ENCODE data around the gene SLC2A6. TPM values are rescaled to one million over a fixed set of nuclear protein-coding genes. Genes with fewer than 3 reads are reported as not detected.

The SLC2A6 gene
- total RNA-seq, 3 donors from 2014 or later = 1.8 to 2.0 (median 1.8) TPM

- intact Hi-C loops (cut with DNase I; ENCODE audit: low total_unique reads) = no loop called here
- Histone ChIP-seq H3K4me1 (no peaks in the 10 kb centered on the region), H3K27me3 (peaks cover 0 to 7% of the 10 kb centered on the region in 2 donors), H3K36me3 (no peaks in the 10 kb centered on the region), H3K27ac (no peak overlapping the region), H3K4me3 (no peak overlapping the region), H3K9me3 (no peaks in the 10 kb centered on the region)
- no peak for DNase-seq (ENCODE audit: low spot score in 2 of 2)
- no peak for TF ChIP-seq POLR2A (IDR thresholded peaks at IDR 0.05)
- no peak for TF ChIP-seq POLR2AphosphoS5 (IDR thresholded peaks at IDR 0.05)
- TF ChIP-seq, protein P1, sequence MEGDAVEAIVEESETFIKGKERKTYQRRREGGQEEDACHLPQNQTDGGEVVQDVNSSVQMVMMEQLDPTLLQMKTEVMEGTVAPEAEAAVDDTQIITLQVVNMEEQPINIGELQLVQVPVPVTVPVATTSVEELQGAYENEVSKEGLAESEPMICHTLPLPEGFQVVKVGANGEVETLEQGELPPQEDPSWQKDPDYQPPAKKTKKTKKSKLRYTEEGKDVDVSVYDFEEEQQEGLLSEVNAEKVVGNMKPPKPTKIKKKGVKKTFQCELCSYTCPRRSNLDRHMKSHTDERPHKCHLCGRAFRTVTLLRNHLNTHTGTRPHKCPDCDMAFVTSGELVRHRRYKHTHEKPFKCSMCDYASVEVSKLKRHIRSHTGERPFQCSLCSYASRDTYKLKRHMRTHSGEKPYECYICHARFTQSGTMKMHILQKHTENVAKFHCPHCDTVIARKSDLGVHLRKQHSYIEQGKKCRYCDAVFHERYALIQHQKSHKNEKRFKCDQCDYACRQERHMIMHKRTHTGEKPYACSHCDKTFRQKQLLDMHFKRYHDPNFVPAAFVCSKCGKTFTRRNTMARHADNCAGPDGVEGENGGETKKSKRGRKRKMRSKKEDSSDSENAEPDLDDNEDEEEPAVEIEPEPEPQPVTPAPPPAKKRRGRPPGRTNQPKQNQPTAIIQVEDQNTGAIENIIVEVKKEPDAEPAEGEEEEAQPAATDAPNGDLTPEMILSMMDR (IDR thresholded peaks at IDR 0.05) = no peak
Measured at GRCh38 chr9:133518200-133518599, 39.3 kb upstream of the SLC2A6 start.

- no peaks in the 10 kb centered on the region for H3K9me3 ChIP-seq
- DNase-seq (ENCODE audit: low spot score in 2 of 2) = no peak
- peaks cover 0 to 7% of the 10 kb centered on the region in 2 donors for H3K27me3 ChIP-seq
- H3K36me3 ChIP-seq = no peaks in the 10 kb centered on the region
- H3K4me1 ChIP-seq = no peaks in the 10 kb centered on the region
- H3K27ac ChIP-seq = no peak overlapping the region
- H3K4me3 ChIP-seq = no peak overlapping the region
- TF ChIP-seq, protein P1 (IDR thresholded peaks at IDR 0.05) = no peak
- TF ChIP-seq POLR2AphosphoS5 (IDR thresholded peaks at IDR 0.05) = no peak
- intact Hi-C loops (cut with DNase I; ENCODE audit: low total_unique reads) = no loop called here
Measured at GRCh38 chr9:133517711-133518110, 38.8 kb upstream of the SLC2A6 start.

GRCh38 chr9:133516961-133517350 is 38.1 kb upstream of the SLC2A6 start:
- Histone ChIP-seq H3K4me1 (no peaks in the 10 kb centered on the region), H3K27ac (no peak overlapping the region), H3K4me3 (no peak overlapping the region), H3K27me3 (peaks cover 0 to 7% of the 10 kb centered on the region in 2 donors), H3K9me3 (no peaks in the 10 kb centered on the region), H3K36me3 (no peaks in the 10 kb centered on the region)
- DNase-seq (ENCODE audit: low spot score in 2 of 2) = no peak
- TF ChIP-seq POLR2AphosphoS5 (IDR thresholded peaks at IDR 0.05) (no peak), POLR2A (IDR thresholded peaks at IDR 0.05) (no peak)
- TF ChIP-seq, protein P1 (IDR thresholded peaks at IDR 0.05) = no peak
- intact Hi-C loops (cut with DNase I; ENCODE audit: low total_unique reads) = no loop called here

DNA sequence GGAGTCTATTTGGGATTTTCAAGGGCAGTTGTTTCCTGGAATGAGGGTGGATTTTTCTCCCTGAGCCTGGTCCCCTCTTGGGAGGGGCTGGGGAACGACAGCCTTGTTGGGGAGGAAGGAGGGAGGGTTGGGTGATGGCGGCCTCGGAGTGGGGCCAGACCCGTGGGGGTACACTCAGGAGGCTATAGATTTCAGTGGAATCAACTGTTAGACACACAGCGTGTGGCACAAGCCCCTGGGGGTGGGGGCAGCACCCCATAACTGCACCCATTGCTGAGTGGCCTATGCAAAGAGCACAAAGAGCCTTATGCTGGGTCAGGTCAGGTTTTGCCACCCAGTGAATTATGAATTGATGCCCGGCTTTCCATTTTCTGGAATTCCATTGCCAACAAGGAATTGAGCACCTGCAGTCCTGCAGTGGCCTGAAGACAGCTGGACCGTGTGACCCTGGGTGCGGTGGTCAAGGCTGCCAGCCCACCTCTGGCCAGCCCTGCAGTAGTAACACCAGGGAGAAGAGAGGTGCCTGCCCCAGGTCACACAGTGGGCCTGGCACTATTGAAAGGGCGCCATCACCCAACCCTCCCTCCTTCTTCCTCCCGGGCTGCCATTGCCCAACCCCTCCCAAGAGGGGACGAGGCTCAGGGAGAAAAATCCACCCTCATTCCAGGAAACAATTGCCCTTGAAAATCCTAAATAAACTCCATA is 37.5 kb upstream of the SLC2A6 start:
- no peak overlapping the region for H3K27ac ChIP-seq
- H3K27me3 ChIP-seq = peaks cover 0 to 7% of the 10 kb centered on the region in 2 donors
- H3K4me3 ChIP-seq = no peak overlapping the region
- intact Hi-C loops (cut with DNase I; ENCODE audit: low total_unique reads) = no loop called here
- DNase-seq (ENCODE audit: low spot score in 2 of 2) = no peak
- no peaks in the 10 kb centered on the region for H3K4me1 ChIP-seq
- no peaks in the 10 kb centered on the region for H3K9me3 ChIP-seq
- TF ChIP-seq POLR2A (IDR thresholded peaks at IDR 0.05) (no peak), POLR2AphosphoS5 (IDR thresholded peaks at IDR 0.05) (no peak)
- TF ChIP-seq, protein P1 (IDR thresholded peaks at IDR 0.05) = no peak
- H3K36me3 ChIP-seq = no peaks in the 10 kb centered on the region

GRCh38 chr9:133515615-133516255 is 36.8 kb upstream of the SLC2A6 start:
- no peak for DNase-seq (ENCODE audit: low spot score in 2 of 2)
- TF ChIP-seq, protein P1 (IDR thresholded peaks at IDR 0.05) = no peak
- TF ChIP-seq POLR2AphosphoS5 (IDR thresholded peaks at IDR 0.05) (no peak), POLR2A (IDR thresholded peaks at IDR 0.05) (no peak)
- H3K27ac ChIP-seq = no peak overlapping the region
- peaks cover 0 to 7% of the 10 kb centered on the region in 2 donors for H3K27me3 ChIP-seq
- H3K9me3 ChIP-seq = no peaks in the 10 kb centered on the region
- intact Hi-C loops (cut with DNase I; ENCODE audit: low total_unique reads) = no loop called here
- no peaks in the 10 kb centered on the region for H3K36me3 ChIP-seq
- H3K4me1 ChIP-seq = no peaks in the 10 kb centered on the region
- no peak overlapping the region for H3K4me3 ChIP-seq

Measured in breast epithelium (tissue), 4 donors.